Measurements from ENCODE around the gene XPR1.

DNA sequence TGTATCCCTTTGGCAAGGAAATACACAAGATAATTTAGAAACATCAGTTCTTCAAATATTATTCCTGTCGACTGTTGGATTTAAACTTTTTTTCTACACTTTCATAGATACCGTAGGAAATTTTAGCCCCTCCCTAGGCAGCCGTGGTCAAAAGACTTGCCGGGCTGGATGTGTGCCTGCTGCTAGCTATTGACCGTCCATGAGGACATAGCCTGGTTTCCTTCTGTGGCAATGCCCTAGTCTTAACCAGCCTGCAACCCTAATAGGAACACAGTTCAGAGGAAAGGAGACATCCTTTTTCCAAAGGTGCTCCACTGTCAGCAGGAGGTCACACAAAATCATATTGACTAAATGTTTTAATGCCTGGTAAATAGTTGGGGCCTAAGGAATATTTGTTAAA is 260.4 kb downstream of the XPR1 start:
- TF ChIP-seq, protein P1, sequence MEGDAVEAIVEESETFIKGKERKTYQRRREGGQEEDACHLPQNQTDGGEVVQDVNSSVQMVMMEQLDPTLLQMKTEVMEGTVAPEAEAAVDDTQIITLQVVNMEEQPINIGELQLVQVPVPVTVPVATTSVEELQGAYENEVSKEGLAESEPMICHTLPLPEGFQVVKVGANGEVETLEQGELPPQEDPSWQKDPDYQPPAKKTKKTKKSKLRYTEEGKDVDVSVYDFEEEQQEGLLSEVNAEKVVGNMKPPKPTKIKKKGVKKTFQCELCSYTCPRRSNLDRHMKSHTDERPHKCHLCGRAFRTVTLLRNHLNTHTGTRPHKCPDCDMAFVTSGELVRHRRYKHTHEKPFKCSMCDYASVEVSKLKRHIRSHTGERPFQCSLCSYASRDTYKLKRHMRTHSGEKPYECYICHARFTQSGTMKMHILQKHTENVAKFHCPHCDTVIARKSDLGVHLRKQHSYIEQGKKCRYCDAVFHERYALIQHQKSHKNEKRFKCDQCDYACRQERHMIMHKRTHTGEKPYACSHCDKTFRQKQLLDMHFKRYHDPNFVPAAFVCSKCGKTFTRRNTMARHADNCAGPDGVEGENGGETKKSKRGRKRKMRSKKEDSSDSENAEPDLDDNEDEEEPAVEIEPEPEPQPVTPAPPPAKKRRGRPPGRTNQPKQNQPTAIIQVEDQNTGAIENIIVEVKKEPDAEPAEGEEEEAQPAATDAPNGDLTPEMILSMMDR (IDR thresholded peaks at IDR 0.05), result no peak
- TF ChIP-seq POLR2A (IDR thresholded peaks at IDR 0.05), result no peak
